HS-5 (cell line): ENCODE results near the gene MAMLD1.

Experiments used
- DNase-seq: peaks from one replicate; pipeline ENCODE4 v3.0.0-alpha.2; 2012; ENCODE audit warnings: low read depth

The MAMLD1 gene

GRCh38 chrX:150531467-150531866, 168.3 kb downstream of the MAMLD1 start:
- no peak for DNase-seq

GRCh38 chrX:150533863-150534262, 170.7 kb downstream of the MAMLD1 start:
- DNase-seq, result no peak

DNA sequence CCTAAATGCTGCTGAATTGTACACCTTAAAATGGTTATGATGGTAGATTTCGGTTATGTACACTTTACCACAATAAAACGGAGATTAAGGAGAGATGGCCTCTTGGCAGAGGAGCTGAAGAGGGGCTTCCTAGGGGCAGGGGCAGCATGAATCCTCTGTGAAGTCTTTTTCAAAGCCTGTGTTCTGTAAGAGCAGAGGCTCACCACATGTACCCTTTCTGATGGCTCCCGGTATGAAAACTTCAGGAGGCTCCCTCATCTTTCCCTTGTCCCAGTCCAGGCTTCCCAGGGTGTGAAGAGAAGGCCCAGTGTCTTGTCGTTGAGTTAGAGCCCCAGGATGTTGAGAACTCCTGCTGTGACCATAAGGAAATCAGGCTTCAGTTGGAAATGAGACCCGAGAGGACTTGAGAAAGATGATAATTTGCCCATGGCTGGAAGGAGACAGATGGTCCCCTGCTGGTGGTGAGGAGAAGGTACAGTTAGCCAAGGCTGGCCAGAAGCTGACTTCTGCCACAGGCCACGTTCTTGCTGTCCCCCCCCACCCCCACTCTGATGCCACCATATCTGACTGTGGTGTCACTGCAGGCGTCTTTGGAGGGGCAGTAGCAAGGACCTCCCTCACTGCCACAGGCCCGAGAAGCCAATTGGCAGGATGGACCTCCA, 173.5 kb downstream of the MAMLD1 start:
- DNase-seq, result no peak

- DNase-seq, result no peak
These were observed 174.7 kb downstream of the MAMLD1 start for GRCh38 chrX:150537851-150538250.

DNA sequence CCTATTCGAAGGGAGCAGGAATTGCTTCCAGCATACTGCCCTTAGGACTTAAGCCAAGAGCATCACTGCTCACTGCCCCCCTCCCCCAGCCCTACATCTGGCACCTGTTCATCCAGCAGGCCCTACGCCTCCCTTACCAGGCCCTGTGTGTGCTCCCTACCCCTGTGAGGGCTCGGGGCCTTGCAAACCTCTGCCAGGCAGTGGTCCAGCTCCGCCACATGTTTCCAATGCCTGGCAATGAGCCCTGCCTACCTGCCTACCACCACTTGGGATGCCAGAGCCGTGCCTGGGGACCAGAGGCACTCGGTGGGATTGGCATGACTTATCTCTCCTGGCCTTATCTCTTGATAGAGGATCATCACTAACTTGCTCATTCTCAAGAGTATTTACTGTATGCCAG, 177.8 kb downstream of the MAMLD1 start:
- DNase-seq, result no peak

DNA sequence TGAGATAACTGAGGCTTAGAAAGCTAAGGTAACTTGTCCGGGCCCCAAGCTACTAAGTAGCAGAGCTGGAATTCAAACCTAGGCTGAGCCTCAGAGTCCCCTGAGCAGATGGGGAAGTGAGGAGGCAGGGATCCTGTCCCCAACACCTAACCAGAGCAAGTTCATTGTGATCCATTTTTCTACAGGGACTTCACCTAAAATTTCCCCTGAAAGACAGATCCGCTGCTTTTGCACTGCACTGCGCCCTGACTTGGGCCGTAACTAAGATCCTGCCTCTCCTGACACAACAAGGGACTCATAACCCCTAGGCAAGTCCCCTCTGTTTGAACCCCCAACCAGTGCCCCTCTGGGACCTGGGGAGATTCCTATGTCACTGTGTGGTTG, 179.7 kb downstream of the MAMLD1 start:
- DNase-seq, result no peak

DNA sequence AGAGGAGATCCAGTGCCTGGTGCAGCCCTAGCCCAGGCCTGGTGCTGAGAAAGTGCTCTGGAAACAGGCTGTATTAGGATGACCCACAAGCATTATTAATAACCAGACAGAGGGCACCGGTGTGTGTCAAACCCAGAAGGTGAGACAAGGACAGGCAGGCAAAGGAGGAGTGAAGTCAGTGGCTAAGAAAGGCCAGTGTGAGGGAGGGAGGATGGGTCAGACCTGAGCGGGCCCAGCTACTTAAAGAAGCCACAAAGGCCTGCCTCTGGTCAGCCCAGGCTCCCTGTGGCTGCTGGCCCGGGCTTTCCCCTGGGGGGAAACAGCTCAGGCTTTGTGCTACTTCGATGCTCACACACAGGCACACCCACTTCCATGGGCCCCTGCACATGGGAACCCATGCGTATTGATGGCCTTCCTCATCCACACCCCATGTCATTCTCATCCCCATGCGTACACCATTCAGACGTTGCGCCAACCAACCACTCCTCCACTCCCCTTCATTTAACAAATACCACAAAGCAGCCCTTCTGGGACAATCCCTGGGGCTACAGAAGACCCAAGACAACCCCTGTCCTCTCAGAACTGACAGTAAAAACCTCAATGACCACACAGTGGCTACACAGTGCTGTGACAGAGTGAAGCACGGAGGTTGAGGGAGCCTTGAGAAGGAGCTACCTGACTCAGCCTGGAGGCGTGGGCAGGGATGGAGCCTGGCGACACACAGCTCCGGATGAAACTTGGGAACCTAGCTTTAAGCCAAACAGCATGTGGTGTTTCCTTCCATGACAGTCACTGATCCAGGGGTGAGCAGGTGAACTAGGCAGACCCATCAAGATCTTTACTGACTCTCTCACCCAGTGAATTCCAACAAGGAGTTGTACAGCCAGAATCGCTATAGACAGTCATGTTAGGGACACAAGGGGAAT, 180.4 kb downstream of the MAMLD1 start:
- DNase-seq, result no peak

- DNase-seq, result no peak
These were observed 181.2 kb downstream of the MAMLD1 start for GRCh38 chrX:150544222-150544787.

DNA sequence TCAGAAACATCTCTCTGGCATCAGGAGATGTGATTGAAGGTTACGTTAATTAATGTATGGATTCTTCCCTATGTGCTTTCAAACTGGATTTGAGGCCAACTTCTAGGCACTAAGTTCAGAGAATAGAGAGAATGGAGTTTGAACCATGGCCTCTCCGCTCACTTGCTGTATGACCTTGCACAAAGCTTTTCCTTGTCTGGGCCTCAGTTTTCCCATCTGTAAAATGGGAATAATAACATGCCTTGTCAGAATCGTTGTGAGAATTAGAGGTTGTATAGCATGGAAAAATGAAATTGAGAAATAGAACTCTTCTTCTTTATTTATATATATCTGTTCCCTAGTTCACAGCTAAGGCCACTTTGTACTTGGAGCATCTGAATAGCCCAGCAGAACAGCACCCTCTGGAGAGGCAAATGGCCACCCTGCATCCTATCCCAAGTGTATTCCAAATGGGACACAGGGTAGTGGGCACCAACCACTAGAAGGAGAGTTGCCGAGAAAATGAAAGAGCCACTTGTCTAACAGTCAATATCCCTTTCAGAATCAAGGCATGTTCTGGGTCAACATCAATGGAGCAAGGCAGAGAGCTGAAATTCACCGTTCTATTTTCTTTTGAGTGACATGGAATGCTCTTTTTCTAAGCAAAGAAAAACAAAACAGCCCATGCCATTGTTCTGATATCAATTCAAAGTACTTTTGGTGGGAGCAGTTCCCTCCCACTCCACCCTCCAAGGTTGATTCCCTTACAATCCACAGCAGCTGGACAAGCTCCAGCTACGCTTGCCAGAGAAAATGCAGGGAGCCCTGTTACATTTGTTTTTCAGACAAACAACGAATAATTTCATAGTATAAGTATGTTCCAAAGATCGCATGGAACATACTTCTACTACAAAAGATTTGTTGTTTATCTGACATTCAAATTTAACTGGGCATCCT, 182.0 kb downstream of the MAMLD1 start:
- DNase-seq, result no peak

GRCh38 chrX:150546711-150547153, 183.6 kb downstream of the MAMLD1 start:
- no peak for DNase-seq

DNA sequence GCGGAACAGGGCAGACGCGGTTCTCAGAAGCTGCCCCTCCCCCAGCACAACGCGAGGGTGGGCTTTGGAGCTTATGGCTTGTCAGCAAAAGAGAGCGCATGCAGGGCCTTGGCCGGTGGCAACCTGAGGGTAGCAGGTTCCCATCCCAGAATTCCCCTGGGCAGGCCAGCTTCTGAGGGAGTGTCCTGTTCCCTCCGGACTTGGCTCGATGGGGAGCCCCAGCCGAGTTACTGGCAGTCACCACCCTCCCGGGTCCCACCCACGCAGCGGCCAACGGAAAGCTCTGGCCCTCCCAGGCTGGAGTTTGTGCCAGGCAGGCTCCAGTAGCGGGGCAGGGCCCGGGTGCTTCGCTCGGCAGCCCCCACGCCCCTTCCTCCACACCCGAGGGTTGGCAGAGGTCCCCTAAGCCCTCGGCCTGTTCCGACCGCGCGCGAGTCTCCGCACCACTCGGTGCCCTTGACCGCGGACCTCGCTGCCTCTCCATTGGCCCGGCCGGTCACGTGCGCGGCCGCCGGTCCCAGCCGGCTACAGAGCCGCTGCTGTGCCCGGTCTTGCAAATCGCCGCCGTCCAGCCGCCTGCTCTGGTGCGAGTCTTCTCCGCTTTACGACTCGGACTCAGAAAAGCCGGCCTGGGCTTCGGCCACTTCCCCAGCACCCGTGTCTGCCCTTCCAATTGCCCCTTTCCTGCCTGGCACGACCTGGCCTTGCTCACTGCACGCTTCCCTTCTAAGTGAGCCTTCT, 184.4 kb downstream of the MAMLD1 start:
- no peak for DNase-seq

- DNase-seq, result no peak
These were observed 185.1 kb downstream of the MAMLD1 start for GRCh38 chrX:150548251-150548650.

DNA sequence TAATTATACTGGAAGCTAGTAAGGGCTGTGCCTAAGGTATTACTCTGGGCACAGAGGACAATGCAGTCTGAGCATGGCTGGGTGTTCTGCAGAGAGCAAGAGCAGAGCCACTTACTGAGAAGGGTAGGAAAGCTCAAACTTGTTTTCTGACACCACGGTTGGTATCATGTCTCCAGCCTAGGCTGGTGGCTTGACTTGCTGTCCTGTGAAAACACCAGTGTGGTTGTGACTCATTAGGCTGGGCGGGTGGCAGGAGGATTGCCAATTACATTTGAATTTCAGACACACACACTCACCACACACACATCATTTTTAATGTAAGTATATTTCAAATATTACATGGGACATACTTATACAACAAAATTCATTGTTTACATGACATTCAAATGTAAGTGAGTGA, 185.6 kb downstream of the MAMLD1 start:
- no peak for DNase-seq

- no peak for DNase-seq
These were observed 188.8 kb downstream of the MAMLD1 start for GRCh38 chrX:150551963-150552362.

DNA sequence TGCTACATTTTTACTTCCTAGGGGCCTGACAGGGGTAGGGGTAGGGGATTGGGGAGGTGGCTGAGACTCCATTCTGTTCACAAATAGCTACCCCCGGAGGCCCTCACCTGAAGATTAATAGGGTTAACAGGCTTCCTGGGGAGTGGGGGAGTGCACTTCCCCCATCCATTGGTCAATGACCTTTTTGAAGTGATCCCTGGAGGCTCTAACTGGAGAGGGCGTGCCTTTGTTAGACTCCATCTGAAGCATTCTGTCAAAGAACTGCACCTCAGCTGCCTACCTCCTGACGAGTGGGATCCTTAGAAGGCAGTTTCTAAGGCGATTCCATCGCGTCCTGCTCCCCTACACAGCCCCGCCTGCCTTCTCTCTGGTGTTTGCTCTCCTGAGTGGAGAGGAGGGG, 195.3 kb downstream of the MAMLD1 start:
- no peak for DNase-seq
